HG03442 (cell line): ENCODE measurements around the gene PDGFRB.

ENCODE experiments used
- ATAC-seq: cut with Tn5 transposase; IDR thresholded peaks from one replicate; pipeline ENCODE4 v1.9.1; 2021; ENCODE audit warnings: mild to moderate bottlenecking, moderate library complexity; ENCODE audit not compliant: unreplicated experiment

Gene PDGFRB

GRCh38 chr5:150182774-150183173, 27.1 kb upstream of the PDGFRB start:
- ATAC-seq, result no peak

DNA sequence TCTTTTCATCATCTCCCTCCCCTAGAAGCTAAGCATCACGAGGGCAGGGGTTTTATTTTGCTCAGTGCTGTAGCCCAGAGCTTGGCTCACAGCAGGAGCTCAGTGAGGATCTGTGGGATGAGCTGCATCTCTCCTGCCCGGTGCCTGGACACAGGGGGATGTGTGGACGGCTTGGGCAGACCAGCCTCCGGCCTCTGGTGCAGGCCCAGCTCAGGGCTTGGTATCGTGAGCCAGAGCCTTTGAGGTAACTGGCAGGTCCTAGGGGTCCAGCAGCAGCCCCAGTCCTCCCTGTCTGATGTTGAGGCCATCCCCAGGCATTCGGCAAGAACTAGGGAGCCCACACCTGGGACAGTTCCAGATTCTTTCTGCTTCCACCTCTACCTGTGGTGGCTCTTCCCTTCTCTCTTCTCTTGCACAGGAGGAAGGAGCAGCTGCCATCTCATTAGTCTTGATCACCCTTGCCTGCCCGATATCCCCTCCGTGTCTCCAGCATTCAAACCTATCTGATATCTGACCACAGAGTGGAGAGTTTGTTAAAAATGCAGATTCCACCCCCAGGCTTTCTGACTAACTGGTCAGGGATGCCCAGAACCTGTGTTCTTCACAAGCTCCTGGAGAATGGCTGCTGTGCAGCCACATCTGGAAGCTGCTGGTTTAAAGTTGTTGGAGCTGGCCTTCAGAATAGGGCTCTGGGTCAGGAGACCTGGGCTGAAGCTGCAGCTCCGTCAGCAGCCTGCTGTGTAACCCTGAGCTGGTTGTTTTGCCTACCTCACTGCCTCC, 26.3 kb upstream of the PDGFRB start:
- ATAC-seq, result no peak

GRCh38 chr5:150181027-150181426, 25.4 kb upstream of the PDGFRB start:
- no peak for ATAC-seq

- no peak for ATAC-seq
Observed at GRCh38 chr5:150180241-150181026, 24.8 kb upstream of the PDGFRB start.

DNA sequence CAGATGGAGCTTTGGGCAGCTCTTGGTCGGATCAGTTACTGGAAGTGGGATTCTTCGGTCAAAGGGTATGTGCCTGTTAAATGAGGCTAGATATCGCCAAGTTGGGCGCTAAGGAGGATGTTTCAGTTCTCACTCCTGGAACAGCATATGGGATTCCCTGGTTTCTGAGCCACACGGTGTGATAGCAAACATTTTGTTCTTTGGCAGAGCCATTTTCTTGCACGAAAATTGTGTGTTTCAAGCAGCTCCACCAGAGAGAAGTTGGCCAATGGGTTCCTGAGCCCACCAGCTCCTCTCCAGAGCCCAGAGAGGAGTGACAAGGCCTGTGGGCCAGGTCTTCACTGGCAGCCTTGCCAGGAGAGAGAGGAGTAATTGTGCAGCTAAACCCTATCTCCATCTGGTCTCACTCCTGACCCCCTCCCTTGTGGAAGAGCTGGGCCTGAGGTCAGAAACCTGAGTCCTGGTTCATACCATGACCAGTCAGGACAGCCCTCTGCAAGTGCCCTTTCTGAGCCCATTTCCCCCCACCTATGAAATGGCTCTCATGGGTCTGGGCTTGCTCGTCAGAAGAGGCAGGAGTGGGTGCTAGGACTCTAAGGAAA, 23.5 kb upstream of the PDGFRB start:
- no peak for ATAC-seq

GRCh38 chr5:150178262-150178661, 22.6 kb upstream of the PDGFRB start:
- no peak for ATAC-seq

- no peak for ATAC-seq
Observed at GRCh38 chr5:150177721-150178120, 22.1 kb upstream of the PDGFRB start.

DNA sequence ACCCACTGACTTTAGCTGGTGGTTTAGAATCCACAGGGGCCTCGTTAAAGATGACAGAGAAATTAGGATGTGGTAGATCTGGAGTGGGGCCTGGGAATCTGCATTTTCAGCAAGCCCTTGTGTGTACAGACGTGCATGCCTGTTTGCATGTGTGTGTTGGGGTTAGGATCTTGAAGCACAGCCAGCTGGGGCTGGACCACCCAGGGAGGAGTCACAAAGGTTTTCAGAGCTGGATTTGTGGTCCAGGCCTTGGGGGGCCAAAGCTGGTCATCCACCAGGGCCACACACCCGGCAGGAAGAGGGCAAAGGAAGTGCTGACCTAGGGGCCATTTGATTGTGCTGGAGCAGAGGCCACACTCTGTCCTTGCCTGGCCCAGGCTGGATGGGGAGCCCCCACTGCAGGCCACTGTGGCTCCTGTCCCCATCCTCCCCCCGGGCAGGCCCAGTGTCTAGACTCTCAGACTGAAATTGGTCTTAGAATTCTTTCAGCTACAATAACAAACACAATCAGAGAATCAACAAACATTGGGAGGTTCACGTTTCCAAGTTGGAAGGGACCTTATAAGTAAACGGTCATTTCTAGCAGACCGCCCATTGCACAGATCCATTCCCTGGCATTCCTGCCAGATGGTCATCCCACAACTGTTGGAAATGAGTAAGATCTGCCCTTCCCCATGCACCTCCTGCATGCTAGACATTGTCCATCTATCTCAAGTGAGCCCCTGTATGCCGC, 21.3 kb upstream of the PDGFRB start:
- ATAC-seq, result no peak

- no peak for ATAC-seq
Observed at GRCh38 chr5:150175536-150175935, 19.9 kb upstream of the PDGFRB start.

DNA sequence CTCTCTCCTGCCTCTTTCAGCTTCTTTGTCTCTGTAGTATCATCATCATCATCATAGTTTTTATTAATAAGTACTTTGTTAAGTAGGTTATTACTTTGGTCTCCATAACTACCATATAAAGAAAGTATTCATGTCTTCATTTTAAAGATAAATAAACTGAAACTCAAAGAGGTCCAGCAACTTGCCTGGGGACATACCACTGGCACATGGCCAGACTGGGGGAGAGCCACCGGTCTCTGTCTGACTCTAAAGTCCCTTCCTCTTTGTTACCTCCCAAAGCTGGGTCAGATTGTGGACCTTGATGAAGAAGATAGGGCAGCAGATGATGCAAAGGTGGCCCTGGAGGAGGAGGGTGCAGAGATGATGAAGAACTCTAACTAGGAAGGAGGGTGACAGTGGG, 19.4 kb upstream of the PDGFRB start:
- no peak for ATAC-seq

GRCh38 chr5:150174285-150174684, 18.6 kb upstream of the PDGFRB start:
- no peak for ATAC-seq

GRCh38 chr5:150173161-150173560, 17.5 kb upstream of the PDGFRB start:
- no peak for ATAC-seq

- ATAC-seq, result no peak
Observed at GRCh38 chr5:150172556-150172955, 16.9 kb upstream of the PDGFRB start.

DNA sequence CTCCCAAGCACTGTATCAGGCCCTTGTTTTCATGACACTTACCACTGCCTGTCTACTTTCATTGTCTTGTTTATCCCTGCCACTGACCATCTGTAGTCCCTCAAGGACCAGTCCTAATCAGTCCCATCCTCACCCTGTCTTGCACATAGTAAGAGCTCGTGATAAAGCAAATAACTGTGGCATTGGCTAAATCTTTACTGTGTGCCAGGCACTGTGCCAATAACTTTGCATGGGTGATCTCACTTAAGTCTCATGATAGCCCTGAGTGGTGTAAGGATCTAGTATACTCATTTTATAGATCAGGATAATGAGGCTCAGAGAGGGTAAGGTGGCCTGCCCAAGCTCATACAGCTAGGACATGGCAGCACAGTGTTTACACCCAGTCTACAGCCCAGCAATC, 16.5 kb upstream of the PDGFRB start:
- no peak for ATAC-seq

GRCh38 chr5:150168864-150169263, 13.2 kb upstream of the PDGFRB start:
- ATAC-seq, result no peak

DNA sequence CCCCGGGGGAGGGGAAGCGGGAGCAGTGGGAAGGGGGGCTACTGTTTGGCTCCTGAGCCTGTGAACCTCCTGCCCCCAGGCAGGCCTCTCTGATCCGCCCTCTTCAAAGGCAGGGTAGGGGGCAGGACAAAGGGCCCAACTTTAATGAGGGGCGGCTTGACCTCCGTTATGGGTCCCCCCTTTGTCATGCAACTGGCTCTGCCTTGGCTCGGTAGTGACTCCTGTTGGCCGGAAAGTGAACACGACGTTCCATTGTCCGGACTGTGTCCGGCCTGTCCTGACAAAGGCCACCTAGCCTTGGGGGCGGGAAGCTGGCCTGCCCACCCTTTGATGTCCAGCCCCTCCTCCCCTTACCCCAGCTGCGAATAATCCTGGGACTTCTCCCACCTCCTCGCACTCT, 12.3 kb upstream of the PDGFRB start:
- no peak for ATAC-seq

DNA sequence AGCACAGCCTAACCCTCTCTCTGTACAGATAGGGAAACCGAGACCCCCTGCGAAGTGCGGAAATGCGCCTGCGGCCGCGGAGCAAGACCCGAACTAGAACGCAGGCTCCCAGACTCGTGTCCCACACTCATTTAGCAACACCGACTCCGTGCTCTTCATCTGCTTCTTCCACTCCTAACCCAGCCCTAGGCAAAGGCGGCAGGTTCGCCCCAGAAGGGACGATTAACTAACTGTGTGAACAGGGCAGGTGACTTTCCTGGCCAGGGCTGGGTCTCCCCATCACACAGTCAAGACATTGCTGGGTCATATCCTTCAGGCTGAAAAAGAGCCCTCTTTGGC, 11.8 kb upstream of the PDGFRB start:
- ATAC-seq, result no peak

DNA sequence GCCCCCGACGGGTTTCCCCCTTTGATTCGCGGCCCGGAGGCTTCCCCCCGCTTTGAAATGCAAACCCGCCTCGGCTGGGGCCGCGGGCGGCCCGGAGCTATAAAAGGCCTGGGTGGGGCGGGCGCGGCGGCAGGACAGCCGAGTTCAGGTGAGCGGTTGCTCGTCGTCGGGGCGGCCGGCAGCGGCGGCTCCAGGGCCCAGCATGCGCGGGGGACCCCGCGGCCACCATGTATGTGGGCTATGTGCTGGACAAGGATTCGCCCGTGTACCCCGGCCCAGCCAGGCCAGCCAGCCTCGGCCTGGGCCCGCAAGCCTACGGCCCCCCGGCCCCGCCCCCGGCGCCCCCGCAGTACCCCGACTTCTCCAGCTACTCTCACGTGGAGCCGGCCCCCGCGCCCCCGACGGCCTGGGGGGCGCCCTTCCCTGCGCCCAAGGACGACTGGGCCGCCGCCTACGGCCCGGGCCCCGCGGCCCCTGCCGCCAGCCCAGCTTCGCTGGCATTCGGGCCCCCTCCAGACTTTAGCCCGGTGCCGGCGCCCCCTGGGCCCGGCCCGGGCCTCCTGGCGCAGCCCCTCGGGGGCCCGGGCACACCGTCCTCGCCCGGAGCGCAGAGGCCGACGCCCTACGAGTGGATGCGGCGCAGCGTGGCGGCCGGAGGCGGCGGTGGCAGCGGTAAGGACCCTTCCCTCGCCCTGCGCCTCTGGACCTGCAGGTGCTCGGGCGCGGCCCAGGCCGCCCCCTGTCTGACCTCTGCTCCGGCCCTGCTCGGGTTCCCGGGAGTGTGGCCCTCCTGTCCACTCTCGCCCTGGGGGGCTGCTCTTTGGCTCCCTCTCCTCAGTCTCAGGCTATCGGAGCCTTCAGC, 11.2 kb upstream of the PDGFRB start, which contains the start of gene CDX1:
CDX1 (plus strand) TSS at position 129 of the 862 bp plus-strand sequence; CDS start at position 228, 99 bp downstream.
- no peak for ATAC-seq

GRCh38 chr5:150166037-150166649, 10.5 kb upstream of the PDGFRB start:
- no peak for ATAC-seq
